Cerebellar nuclear complex (tissue), 1 donor: ENCODE measurements around the gene SLCO2B1.
"Not testable (repeated sequence)": the region's sequence is repeated elsewhere in the genome, so short reads cannot be mapped to it uniquely, and the experiment has no call there.

ENCODE experiments used
- DNase-seq, 2 experiments: peaks; one replicate each; lab custom pipeline; 2025; lab: John Stamatoyannopoulos, UW

SLCO2B1 gene, protein sequence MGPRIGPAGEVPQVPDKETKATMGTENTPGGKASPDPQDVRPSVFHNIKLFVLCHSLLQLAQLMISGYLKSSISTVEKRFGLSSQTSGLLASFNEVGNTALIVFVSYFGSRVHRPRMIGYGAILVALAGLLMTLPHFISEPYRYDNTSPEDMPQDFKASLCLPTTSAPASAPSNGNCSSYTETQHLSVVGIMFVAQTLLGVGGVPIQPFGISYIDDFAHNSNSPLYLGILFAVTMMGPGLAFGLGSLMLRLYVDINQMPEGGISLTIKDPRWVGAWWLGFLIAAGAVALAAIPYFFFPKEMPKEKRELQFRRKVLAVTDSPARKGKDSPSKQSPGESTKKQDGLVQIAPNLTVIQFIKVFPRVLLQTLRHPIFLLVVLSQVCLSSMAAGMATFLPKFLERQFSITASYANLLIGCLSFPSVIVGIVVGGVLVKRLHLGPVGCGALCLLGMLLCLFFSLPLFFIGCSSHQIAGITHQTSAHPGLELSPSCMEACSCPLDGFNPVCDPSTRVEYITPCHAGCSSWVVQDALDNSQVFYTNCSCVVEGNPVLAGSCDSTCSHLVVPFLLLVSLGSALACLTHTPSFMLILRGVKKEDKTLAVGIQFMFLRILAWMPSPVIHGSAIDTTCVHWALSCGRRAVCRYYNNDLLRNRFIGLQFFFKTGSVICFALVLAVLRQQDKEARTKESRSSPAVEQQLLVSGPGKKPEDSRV

DNA sequence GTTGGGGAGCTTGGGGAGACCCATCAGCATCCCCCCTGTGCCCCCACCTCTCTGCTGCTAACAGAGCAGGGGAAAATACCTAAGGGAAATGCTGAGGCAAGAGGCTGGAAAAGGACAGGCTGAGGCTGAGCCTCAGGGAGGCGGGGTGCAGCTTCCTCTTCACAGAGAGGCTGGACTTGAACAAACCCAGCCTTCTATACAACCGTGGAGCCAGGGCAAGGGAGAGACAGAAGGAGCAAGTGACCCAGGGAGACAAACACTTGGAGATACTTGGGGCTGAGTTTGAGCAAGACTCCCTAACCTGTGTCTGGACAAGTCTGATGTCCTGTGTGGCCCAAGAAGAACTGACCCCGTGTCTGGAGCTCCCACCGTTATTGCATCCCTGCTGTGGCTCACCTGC is at the start of gene SLCO2B1:
Gene SLCO2B1, plus strand, starts transcription at position 229 of the 400 bp plus-strand sequence. CDS start 275 bp downstream, outside the sequence.
- no peak for DNase-seq

DNA sequence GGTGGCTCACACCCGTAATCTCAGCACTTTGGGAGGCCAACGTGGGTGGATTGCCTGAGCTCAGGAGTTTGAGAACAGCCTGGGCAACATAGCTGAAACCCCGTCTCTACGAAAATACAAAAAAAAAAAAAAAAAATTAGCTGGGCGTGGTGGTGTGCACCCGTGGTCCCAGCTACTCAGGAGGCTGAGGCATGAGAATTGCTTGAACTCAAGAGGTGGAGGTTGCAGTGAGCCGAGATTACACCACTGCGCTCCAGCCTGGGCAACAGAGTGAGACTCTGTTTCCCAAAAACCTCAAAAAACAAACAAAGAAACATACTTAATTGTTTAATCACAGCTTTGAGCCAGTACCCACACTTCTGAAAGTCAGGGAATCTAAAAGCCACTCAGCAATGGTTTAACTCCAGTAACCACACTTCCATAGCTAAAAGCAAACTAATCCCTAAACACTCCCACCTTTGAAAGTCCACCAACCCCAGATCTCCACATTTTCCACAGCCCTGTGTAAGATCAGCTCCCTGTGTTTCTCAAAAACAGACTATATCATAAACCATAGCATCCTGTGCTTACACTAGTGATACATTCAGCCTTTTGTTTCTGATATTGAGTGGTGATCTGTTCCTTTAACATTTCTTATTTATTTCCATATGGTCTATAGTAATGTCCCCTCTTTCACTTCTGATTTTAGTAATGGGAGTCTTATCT is 49.3 kb upstream of the SLCO2B1 start:
- DNase-seq: no peak

DNA sequence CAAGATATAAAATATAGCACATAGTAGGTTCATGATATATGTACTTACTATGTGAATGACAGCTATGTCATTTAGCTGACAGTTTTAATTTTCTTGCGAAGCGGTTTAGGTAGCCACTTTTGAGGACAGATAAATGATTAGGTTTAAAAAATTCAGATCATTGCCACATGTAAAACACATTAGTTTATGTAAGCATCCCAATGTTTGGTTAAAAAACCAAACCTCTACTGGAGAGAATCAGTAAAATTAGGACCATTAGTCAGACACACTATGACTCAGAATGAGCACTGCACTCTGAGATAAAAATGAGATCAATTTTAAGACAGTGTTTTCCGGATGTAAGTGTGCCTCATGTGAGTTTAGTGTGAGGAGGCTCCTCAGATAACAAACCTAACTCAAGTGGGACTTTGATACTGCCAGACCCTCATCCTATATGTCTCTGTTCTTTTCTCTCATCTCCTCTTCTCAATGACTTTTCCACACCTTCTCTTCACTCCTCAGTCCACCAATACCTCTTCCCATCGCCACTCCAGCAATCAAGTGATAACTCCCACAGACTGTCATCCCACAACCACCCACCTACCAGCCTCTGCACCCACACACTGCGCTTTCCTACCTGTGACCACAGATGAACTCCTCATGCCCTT is 47.4 kb upstream of the SLCO2B1 start:
- no peak for DNase-seq

DNA sequence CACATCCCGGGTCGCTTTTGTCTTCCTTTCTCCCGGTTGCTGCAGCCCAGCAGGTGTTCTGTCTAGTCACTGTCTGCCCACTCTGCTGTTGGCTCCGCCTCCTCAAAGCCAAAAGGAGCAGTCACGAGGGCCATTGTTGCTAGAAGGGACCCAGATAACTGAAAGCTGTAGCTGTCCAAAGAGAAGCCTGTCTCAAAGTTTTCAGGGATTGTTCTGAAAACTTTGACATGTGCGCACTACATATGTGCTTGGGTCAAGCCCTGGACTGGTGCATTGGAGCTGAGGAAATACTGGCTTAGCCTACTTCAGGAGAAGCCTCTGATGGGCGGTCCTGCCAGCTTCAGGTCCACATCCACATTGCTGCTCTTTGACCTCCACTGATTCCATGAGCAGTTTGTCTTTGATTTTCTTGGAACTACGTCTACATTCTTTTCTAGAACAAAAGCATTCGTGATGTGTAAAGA is 45.4 kb upstream of the SLCO2B1 start:
- DNase-seq: no peak

DNA sequence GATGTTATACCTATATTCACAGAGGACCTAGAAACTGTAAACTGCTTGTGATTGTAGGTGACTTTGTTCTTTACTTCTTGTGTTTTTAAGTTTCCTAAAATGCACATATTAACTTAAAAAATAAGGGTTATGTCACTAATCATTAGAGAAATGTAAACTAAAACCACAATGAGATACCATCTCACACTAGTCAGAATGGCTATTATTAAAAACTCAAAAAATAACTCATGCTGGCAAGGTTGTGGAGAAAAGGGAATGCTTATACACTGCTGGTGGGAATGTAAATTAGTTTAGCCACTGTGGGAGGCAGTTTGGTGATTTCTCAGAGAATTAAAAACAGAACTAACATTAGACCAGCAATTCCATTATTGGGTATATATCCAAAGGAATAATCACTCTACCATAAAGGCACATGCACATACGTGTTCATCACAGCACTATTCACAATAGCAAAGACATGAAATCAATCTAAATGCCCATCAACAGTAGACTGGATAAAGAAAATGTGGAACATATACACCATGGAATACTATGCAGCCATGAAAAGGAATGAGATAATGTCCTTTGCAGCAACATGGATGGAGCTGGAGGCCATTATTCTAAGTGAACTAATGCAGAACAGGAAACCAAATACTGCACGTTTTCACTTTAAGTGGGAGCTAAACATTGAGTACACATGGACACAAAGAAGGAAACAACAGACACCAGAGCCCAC is 44.8 kb upstream of the SLCO2B1 start:
- DNase-seq: not testable (repeated sequence)

DNA sequence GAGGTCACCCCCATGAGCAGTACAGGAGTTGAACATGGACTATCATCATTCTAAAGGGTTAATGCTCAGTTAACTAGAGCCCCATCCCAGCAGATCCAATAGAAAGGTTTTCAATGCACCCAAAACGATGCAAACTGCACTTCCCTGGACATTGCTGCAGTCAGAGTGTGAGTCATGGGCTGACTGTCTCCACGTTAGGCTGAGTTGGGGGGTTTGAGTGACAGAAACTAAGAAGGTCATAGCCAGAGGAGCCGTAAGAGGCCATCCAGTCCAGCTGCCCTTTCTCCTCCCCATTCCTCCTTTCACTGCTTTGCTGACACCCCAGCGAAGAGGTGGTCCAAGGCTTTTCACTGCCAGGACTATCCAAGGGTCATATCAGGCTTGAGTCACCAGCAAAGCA is 43.7 kb upstream of the SLCO2B1 start:
- DNase-seq: no peak

DNA sequence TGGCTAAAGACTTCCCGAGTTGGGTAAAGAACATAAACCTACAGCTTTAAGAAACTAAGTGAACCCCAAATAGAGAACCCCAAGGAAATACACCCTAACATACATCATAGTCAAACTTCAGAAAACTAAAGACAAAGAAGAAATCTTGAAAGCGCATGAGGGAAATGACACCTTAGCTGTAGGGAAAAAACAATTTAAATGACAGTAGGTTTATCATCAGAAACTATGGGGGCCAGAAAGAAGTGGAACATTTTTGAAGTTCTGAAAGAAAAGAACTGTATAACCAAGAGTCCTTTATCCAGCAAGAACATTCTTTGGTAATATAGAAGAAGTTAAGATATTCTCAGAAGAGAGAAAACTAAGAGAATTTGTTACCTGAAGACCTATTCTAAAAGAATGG is 38.7 kb upstream of the SLCO2B1 start:
- DNase-seq: no peak

DNA sequence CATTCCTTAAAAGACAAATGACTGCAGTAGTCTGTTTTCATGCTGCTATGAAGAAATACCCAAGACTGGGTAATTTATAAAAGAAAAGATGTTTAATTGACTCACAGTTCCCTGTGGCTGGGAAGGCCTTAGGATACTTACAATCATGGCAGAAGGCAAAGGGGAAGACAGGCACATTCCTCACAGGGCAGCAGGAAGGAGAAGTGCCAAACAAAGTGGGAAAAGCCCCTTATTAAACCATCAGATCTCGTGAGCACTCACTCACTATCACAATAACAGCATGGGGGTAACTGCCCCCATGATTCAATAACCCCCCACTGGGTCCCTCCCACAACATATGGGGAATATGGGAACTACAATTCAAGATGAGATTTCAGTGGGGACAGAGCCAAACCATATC is 37.9 kb upstream of the SLCO2B1 start:
- DNase-seq: no peak

DNA sequence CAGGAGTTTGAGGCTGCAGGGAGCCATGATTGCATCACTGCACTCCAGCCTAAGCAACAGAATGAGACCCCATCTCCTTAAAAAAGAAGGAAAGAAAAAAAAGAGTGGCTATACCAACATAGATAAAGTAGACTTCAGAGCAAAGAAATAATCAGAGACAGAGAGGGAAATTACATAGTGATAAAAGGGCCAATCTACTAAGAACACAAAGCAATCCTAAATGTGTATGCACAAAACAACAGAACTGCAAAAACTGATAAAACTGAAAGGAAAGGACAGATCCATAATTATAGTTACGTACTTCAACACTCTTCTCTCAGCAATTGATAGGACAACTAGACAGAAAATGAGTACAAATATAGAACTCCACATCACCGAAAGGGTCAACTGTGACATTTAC is 36.4 kb upstream of the SLCO2B1 start:
- DNase-seq: no peak

DNA sequence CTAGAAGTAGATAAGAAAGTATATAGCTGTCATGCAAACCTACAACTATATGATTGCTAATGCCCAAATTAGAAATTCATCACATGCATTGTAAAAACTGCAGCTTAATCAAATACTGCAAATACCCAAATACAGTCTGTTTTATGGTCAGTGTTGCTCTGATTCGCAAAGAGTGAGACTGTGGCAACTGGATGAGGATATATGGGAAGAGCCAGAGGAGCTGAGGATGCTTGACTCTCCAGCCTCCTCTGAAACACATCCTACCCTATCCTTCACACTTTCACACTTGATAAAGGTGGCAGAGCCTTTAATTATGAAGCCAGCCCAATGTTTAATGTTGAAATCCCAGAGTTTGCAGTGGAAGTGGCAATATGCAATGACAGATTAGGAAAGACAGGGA is 32.3 kb upstream of the SLCO2B1 start:
- DNase-seq: no peak

DNA sequence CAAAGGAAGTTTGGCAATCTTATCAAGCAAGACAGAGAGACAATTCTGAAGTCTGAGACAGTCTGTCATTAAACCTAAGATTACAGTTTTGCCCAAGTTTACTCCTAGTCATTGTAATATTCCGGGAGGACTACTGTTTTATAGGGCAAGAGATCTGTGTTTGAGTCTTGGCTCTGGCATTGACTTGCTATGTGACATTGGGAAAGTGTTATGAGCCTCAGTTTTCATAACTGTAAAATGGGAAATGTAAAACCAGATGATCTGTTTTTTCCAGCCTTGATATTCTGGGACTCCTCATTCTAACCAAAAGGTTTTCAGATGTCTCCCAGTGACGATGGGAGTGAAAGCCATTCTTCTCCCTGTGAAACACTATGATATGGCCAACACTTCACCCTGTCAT is 24.3 kb upstream of the SLCO2B1 start:
- no peak for DNase-seq

DNA sequence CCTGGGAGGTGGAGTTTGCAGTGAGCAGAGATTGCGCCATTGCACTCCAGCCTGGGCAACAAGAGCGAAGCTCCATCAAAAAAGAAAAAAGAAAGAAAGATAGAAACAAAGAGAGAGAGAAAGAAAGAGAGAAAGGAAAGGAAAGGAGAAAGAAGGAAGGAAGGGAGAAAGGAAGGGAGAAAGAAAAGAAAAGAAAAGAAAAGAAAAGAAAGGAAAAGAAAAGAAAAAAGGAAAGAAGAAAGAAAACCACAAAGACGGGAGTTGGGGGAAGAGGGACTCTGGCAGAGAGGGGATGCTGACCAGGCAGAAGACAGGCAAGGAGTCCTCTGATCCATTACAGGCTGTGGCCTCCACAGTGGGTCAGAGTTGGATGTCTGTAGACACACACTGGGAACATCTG is 18.8 kb upstream of the SLCO2B1 start:
- no peak for DNase-seq

DNA sequence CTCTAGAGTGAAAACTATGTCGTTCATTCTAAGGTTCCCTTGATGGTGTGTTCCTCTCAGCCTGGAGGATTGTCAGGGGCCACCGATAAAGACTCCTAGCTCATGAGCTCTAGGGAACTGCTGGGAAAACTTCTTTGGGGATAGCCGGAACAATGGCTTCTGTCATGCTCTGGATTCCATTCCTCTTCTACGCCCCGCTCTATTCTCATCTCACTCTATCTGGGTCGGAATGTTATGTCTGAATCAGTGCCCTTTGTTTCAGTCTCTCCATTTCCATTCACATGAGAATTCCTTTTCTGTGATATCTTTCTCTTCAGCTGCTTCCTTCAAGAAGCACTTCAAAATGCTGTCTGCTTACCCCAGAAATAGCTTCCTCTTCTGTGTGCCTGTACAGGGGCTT is 16.9 kb upstream of the SLCO2B1 start:
- no peak for DNase-seq

DNA sequence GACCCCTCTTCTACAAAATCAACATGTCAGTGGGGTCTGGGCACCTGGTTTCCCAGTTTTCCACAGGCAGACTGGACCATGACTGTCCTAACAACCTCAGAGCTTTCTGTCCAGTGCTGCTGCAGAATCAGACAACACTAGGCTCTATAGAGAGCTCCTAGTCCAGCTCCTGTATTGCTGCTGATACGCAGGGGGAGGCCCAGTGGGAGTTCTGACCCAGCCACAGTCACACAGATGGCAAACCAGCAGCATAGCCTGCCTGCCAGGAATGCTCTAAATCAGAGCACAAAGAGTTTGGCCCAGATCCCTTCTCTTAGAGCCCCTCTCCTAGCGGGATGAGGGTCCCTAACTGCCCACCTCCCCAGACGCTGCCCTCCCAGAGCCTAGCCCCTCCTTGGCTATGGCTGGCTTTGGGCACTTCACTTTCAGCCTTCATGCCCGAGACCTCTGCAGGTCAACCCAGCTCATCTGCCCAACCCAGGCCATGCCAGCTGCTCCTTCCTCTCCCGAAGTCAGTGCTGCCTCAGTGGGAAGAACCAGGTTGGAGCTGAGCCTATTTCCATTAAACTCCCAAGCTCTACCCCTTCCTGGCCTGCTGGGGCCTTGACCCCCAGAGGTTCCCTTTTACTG is 15.8 kb upstream of the SLCO2B1 start:
- DNase-seq: peak in 1 of 2 experiments; percentile 4

DNA sequence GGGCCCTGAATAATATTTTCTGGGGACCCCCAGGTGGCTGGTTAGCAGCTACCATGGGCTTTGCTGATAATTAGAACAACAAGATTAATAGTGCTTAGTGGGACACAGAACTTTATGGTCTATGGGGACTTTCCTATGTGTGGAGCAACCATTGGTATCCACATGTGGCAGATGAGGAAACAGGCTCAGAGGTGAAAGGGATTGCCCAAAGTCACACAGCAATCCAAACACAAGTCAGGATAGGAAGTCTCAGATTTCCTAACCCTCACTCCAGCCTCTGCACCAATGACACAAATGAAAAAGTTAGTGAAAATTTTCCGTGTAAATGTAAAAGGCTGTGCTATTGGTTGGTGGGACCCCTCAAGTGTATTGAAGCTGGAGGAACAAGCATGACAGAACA is 15.3 kb upstream of the SLCO2B1 start:
- no peak for DNase-seq

DNA sequence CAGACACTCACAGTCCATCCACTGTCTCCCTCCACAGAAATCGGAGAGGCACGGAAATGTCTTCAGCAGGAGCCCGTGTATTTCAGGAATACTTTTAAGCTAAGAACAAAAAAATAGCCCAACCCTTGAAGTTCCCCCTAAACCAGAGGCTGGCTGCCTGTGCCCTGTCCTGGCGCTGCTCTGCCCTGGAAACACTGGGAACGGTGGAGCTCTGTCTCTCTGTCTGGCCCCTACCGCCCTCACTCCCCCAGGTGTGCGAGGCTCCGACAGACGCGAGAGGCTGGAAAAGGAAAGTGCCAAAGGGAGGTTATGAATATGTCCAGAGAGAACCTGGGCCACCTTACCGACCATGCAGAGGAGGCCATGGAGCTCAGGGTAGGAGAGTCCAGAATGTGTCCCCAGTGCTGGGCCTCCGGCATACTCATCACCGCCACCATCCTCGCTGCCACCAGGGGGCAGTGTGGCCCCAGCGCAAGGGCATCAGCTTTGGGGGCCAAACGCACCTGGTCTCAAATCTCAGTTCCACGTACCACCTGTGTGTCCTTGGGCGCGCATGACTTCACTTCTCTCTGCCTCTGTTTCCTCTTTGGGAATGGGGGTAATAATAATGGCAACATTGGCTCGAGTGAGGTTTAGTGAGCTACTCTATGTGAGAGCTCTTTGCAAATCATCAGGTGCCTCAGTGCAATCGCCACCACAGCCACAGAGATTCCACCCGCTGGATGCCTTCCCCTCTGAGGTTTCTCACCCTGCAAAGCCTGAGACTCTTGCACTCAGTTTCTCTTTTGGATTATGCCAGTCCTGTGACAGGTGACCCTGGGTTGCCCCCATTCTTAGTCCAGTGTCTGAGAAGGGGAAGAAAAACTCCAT is 10.4 kb upstream of the SLCO2B1 start:
- no peak for DNase-seq

DNA sequence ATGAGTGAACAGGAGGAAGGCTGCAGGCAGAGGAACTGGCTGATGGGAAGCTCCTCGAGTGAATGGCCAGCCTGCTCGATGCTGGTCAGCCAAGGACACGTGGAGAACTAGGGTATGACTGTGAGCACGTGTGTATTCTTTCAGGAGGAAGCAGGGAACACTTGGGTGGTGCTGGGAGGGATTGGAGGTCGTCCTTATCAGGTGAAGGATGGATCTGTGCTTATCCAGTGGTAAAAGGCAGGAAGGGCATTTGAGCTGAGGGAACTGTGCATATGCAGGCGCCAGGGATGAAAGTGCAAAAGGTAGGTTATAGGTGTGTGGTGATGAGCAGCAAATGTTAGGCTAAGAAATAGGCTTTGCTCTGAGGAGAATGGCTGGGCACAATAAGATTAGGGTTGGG is 9.7 kb upstream of the SLCO2B1 start:
- DNase-seq: no peak

DNA sequence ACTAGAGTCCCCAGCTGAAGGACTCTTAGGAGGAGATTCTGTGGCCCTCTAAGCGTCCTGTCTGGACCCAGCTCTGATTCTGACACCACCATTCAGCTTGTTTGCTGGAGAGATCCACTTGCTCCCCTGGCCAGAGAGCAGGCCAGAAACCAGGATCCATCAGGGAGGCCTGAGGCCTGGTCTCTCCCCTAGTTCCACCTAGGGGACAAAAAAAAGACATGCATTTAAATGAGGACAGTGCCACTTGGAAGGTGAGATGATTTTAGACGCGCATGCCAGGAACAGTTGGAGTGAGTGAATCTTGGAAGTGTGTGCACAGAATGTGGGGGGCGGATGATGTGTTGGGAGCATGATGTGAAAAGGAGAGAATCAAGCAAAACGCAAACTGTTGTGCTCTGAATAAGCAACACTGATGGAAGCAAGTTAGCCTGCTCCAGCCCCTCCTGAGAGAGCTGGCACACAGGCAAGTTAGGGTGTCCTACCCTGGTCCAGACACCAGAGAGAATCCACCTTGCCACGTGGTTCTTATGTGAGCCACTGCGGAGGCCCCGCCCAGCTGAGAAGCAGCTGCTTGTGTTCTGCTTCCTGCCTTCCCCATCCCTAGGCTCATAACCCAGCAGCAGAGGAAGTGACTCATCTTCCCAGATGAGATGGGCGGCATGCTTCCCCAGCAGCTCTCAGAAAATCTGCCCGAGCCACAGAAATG is 8.0 kb upstream of the SLCO2B1 start:
- DNase-seq: peak in 1 of 2 experiments; percentile 3

DNA sequence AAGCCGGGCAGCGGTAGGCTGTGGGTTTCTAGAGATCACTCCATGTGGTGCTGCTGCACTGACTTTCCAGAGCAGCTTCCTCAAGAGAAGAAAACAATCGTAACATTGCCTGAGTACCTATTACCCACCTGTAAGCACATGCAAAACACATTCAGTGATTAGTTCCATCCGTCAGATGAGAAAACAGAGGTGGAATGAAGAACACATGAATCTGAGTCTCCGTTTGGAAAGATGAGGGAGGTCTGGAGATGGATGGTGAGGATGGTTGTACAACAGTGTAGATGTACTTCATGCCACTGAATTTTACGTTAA is 7.5 kb upstream of the SLCO2B1 start:
- no peak for DNase-seq

DNA sequence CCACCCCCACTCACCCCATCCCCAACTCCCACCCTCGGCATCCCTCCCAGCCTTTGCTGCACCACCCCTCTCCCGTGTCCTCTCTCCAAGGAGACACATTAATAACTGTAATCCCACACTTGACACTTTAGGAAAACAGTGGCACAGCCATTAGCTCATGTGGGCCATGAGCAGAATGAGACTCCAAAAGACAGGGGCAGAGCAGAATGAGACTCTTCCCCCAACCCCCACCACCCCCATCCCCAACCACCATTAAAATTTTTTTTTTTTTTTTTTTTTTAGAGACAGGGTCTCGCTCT is 6.2 kb upstream of the SLCO2B1 start:
- no peak for DNase-seq
